ENCODE data around the gene TIMM22.

Gene TIMM22

GRCh38 chr17:1050996-1051925 is 54.3 kb downstream of the TIMM22 start:
- in situ Hi-C loops (cut with HindIII; ENCODE audit: low sequenced_read_pairs), result no loop called here

Measured in DLD1 (cell line).